DMS79 (cell line): ENCODE data around the gene DPF3.
A peak's percentile ranks its signal among the peaks of the same experiment; 100 is the strongest.

ENCODE experiments used
- DNase-seq: peaks from one replicate; lab custom pipeline; 2025; lab: John Stamatoyannopoulos, UW

DPF3 gene

GRCh38 chr14:72599579-72600470 is 294.1 kb downstream of the DPF3 start:
- DNase-seq: no peak

- no peak for DNase-seq
Observed at GRCh38 chr14:72598306-72598705, 295.6 kb downstream of the DPF3 start.

- DNase-seq: no peak
Observed at GRCh38 chr14:72597252-72598233, 296.4 kb downstream of the DPF3 start.

- DNase-seq: no peak
Observed at GRCh38 chr14:72595152-72595862, 298.6 kb downstream of the DPF3 start.

- DNase-seq: no peak
Observed at GRCh38 chr14:72594099-72594901, 299.6 kb downstream of the DPF3 start.

- DNase-seq: peak; percentile 44
Observed at GRCh38 chr14:72591391-72591790, 302.5 kb downstream of the DPF3 start.

GRCh38 chr14:72590577-72590976 is 303.3 kb downstream of the DPF3 start:
- no peak for DNase-seq

- no peak for DNase-seq
Observed at GRCh38 chr14:72589652-72590051, 304.2 kb downstream of the DPF3 start.

- no peak for DNase-seq
Observed at GRCh38 chr14:72588521-72588920, 305.4 kb downstream of the DPF3 start.

- no peak for DNase-seq
Observed at GRCh38 chr14:72583316-72584272, 310.3 kb downstream of the DPF3 start.

GRCh38 chr14:72582582-72582981 is 311.3 kb downstream of the DPF3 start:
- DNase-seq: no peak

- DNase-seq: peak; percentile 75
Observed at GRCh38 chr14:72578514-72578913, 315.4 kb downstream of the DPF3 start.

GRCh38 chr14:72577521-72577920 is 316.4 kb downstream of the DPF3 start:
- DNase-seq: peak; percentile 93

- DNase-seq: no peak
Observed at GRCh38 chr14:72576258-72576657, 317.6 kb downstream of the DPF3 start.

- no peak for DNase-seq
Observed at GRCh38 chr14:72574715-72575114, 319.2 kb downstream of the DPF3 start.

- DNase-seq: no peak
Observed at GRCh38 chr14:72573725-72574417, 320.0 kb downstream of the DPF3 start.
